GM18951 (cell line): ENCODE data around the gene SH2D7.

Source experiments
- POLR2A ChIP-seq: IDR thresholded peaks from 4 replicates; pipeline ENCODE4 v1.6.1; 2011; ENCODE audit warnings: mild to moderate bottlenecking; ENCODE audit not compliant: insufficient read length, insufficient read depth; ENCODE audit errors: extremely low read depth
- in situ Hi-C: fragments of 300-500 bp; cut with MboI; formaldehyde crosslinking; loops from one replicate; pipeline ENCODE4 v1.12.0; 2022; ENCODE audit warnings: low sequenced_read_pairs, mixed read lengths, inconsistent platforms; ENCODE audit not compliant: unreplicated experiment

SH2D7 gene

DNA sequence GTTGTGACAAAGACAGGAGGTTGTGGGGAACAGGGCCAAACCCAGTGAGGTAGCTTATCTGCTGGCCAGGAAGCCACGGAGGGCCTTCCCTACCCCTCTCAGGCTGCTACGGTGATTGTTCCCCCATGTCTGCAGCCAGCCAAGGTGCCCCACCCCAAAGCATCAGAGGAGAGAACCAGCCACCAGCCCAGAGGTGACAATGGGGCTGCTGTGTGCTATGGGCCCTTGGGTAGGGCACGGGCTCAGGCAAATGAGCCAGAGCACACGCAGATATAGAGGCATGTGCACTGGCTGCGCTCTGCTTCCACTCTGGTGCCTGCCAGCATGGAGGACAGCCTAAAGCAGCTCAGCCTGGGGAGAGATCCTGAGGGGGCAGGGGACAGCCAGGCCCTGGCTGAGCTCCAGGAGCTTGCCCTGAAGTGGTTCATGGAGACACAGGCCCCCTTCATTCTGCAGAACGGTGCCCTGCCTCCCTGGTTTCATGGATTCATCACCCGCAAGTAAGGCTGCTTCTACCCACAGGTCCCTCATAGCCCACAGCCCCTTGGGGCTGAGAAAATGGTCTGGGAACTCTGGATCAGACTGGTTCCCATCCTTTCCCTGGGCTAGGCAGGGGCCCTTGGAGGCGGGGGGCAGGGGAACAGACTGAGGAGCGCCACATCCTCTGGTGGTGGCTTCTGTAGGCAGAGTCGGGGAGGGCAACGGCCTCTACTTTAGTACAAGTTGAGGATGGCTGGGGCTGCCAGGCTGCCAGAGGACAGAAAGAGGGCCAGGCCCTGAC, at the start of gene SH2D7:
SH2D7 (plus strand) TSS at position 301 of the 781 bp plus-strand sequence; CDS start at position 325, 24 bp downstream.
- TF ChIP-seq POLR2A, result no peak
- in situ Hi-C loops, result no loop called here

DNA sequence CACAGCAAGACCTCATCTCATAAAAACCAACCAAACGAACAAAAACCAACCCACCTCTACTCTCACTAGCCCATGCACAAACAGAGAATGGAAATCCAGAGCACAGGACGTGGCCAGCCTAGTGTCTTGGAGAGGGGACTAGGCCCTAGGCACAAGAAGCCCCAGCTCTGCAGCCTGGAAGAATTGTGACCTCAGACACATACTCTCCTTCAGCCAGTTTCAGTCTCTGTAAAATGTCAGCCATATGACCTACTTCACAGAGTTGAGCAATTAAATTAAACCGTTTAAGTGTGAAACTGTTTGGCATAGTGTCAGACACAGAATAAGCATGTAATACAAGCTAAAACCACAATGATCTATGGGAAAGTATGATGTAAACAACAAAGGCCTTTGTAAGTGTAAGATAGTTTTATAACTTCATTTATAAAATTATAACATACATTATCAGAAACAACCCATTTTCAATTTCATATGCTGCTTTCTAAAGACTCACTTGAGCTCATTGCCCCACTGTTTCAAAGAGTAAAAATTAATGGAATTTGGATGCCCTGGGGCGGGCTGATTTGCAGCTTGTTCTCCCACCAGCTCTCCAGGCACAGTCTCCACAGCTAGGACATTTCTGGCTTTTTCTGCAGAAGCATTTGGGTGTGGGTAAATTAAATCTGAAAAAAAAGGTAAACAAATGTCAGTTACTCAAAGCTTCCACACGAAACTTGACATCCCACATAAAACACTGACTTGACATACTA, 47.8 kb upstream of the SH2D7 start:
- no peak for TF ChIP-seq POLR2A
- in situ Hi-C loops, result no loop called here

DNA sequence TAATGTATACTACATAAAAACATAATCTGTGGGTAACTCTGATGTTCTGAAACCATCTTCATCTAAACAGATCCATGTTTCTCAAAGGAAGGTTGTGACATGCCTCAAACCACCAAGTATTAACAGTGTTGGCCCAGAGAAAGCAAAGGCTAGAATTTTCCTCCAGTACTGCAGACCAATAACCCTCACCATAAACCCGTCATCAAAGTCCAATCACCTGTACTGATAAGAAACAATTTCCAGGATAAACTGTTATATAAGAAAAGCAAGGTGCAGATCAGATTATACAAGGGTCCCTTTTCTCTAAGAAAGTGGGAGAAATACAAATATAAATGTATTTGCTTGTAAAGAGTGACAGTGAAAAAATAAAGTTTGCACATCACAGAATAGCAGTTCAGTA, 47.2 kb upstream of the SH2D7 start:
- in situ Hi-C loops, result no loop called here
- TF ChIP-seq POLR2A, result no peak

DNA sequence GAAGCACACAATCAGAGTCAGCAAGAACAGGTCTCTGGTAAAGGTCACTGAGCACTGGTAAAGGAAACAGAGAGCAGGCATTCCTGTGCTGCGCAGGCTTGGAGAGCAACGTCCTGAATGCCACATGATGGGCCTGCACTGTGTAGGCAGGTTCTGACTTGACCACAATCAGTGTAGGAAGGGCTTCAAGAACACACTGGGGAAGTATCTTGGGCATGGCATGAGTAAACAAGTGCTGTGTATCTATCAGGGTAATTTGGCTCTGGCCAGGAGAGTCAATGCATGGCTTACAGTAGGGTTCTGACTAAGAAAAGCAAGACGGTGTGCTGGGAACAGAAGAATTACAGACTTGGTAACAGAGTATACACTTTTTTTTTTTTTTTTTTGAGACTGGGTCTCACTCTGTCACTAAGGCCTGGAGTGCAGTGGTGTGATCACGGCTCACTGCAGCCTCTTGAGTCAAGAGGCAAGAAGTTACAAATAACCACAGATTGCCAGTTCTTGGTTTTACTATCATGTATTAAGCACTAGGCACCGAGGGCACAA, 45.5 kb upstream of the SH2D7 start:
- in situ Hi-C loops, result no loop called here

DNA sequence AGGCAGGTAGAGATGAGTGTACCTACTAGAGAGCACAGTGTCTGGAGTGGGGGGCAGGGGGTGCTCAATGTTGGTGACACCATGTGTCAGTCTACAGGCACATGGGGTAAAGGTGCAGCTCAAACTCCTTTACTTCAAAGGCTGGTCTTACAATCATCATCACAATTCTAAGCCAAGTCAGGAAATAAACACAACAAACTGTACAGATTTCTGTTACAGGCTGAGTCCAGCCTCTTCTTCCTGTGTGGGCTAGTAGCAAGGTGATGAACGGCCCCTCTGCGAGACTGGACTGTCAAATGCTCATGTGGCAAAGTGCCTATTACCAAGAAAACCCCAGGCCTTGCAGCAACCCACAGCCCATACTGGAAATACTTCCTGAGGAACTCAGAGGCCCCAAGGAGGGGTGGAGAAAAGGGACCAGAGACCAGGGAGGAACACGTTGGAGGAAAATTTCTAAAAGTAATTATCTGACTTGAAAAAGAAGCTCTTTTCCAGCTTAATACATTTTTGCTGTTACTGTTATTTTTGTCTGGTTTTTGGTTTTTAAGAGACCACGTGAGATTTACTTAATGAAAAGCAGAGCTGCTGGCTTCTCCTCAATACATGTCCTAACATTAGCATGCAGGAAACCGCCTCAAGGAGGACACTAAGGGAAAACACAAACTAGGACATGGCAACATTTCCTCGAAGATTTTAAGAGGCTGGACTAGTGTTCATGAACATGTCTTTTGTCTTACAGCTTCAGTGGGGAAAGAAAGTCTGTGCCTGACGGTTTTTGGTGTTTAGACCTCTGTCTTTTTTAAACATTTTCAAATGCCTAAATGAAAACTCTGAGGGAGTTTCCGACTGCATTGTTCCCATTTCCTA, 44.4 kb upstream of the SH2D7 start:
- in situ Hi-C loops, result no loop called here
- no peak for TF ChIP-seq POLR2A

More for the DNA sequence above, 45.5 kb upstream of the SH2D7 start:
- TF ChIP-seq POLR2A, result no peak

DNA sequence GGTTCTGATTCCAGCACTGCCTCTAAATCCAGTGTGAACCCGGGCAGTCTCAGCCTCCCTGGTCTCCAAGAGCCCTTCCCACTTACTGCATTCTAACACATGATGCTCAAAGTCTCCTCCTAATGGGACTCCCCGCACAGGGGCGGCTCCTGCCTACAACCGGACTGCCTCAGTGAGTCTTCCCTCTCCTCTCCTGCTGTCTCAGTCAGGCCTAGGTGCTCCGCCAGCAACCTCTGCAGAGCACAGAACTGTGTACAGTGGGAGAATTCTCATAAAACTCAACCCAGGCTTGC, 43.8 kb upstream of the SH2D7 start:
- no peak for TF ChIP-seq POLR2A
- in situ Hi-C loops, result no loop called here

DNA sequence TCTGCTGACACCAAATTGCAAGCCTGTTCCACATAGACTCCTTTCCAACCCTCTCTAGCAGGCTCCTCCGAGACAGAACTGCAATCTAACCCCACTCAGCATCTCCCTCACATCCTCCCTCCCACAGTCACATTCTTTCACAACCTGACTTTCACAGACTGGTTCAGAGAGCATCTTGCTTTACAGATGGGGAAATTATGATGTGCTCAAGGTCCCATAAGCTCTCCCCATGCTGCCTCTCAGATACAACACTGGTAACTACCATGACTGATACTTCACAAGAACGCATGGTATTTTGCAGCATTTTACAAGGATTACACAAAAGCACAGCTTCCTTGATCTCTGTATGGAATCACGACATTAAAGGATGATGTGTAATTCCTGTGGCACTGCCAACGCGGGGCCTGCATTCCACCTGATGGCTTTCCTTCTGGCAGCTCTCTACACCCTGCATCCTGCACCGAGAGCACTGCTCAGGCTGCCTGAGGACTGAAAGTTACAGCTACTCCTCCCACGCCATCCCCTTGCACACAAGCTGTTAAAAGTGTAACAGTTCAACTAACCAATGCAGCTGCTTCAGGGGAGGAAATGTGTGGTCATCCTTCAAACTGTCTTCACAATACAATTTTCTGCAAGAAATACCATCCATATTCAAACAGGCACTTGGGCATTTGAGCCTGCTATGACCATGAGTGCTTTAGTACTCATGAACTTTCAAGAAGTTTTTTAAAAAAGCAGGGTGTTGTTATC, 42.5 kb upstream of the SH2D7 start:
- TF ChIP-seq POLR2A, result no peak
- in situ Hi-C loops, result no loop called here

DNA sequence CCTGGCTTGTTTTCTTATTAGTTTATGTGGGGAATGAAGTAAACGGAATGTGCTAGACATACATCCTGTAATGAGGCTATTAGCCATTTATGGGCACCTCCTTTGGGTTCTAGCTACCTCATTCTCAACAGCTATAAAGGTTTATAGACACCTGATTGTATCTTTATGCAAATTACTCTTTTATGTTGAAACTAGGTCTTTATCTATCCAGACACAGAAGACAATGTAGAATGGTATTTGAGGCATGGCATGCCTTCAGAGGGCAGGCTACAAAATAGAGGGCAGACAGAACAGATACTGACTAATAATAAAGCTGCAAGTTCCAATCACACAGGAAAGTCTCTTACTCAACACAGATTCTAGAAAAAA, 41.9 kb upstream of the SH2D7 start:
- TF ChIP-seq POLR2A, result no peak
- in situ Hi-C loops, result no loop called here

DNA sequence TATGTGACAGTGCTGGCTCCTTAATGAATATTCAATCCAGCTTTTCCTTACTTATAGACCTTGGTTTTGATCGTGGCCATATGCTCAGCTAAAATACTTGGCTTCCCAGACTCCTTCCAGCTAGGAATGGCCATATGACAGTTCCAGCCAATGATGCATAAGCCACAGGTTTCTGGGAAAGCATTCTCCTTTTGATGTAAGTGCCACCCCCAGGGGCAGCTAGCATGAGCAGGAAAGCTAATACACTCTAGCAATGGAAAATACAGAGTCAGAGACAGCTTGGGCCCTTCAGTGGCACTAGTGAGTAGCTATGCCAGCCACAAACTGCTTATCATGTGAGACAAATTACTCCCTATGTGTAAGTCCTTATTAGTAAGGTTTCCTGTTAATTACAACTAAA, 41.5 kb upstream of the SH2D7 start:
- in situ Hi-C loops, result no loop called here

DNA sequence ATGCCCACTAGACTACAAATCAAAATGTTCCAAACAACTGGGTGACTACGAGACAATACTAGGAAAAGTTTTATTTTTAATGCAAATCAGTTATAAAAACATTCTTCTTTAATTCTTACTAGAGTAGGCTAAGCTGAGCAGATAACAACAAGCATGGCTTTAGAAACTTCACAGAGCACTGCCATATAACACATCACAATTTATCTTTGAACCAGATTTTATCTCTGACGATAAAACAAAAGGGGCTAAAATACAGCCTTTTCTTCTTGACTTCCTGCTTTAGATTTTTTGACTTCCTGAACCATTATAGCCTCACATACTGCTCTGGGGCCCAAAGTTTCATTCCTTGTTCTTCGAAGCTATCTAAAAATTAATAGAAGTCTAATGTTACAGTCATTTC, 40.8 kb upstream of the SH2D7 start:
- in situ Hi-C loops, result no loop called here
- TF ChIP-seq POLR2A, result no peak

More for the DNA sequence above, 41.5 kb upstream of the SH2D7 start:
- no peak for TF ChIP-seq POLR2A

DNA sequence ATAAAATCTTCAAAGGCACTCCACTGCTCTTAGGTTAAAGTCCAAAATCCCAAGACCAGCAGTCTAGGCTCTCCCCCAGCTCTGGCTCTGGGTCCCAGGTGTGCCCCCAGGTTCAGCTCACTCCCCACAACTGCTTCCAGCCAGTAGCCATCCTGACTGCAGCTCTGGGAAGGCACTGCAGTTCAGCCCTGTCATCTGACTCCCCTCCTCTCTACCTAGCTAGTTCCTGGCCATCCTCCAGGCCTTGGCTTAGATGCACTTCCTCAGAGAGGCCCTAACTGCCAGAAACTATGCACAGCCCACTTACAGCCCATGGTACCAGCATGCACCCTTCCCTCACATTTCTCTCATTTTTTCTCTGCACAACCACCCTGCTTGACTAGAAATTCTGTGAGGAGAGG, 40.4 kb upstream of the SH2D7 start:
- in situ Hi-C loops, result no loop called here
- TF ChIP-seq POLR2A, result no peak

DNA sequence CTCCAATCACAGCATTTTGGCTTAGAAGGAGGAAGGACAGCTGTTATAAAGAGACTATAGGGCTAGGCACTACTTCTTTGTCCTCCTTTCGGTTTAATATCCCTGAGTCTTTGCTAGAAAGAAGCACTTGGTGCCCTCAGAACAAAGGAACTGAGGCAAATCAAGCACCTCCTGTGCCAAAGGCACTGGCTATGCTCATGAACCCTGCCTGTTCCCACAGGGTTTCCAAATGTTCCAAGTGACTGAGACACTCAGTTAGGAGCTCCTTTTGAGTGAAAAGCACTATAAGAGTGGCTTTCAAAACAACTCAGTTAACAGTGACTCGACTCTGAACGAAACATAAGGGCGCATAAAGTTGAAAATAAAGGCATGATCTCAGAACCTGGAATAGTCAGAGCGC, 39.8 kb upstream of the SH2D7 start:
- in situ Hi-C loops, result no loop called here
- no peak for TF ChIP-seq POLR2A
